ENCODE results near the gene LPAR1.

Gene LPAR1

GRCh38 chr9:110997847-110998246, 40.4 kb downstream of the LPAR1 start:
- Mint-ChIP-seq H3K4me1 (ENCODE audit: low read depth) (peaks cover 6% of the 10 kb centered on the region), H3K36me3 (ENCODE audit: low read depth) (no peaks in the 10 kb centered on the region), H3K27ac (no peak overlapping the region), H3K27me3 (peaks cover 7% of the 10 kb centered on the region), H3K4me3 (no peak overlapping the region), H3K9me3 (peaks cover 3% of the 10 kb centered on the region)

- Mint-ChIP-seq H3K4me3 (no peak overlapping the region), H3K36me3 (ENCODE audit: low read depth) (no peaks in the 10 kb centered on the region), H3K4me1 (ENCODE audit: low read depth) (peaks cover 6% of the 10 kb centered on the region), H3K9me3 (peaks cover 3% of the 10 kb centered on the region), H3K27ac (no peak overlapping the region), H3K27me3 (peaks cover 7% of the 10 kb centered on the region)
Observed at GRCh38 chr9:110996436-110997220, 41.6 kb downstream of the LPAR1 start.

GRCh38 chr9:110995420-110996340, 42.6 kb downstream of the LPAR1 start:
- Mint-ChIP-seq H3K36me3 (ENCODE audit: low read depth) (no peaks in the 10 kb centered on the region), H3K27ac (no peak overlapping the region), H3K4me1 (ENCODE audit: low read depth) (peaks cover 6% of the 10 kb centered on the region), H3K4me3 (no peak overlapping the region), H3K27me3 (peaks cover 7% of the 10 kb centered on the region), H3K9me3 (peaks cover 3% of the 10 kb centered on the region)

- H3K4me3 Mint-ChIP-seq = no peak overlapping the region
- H3K36me3 Mint-ChIP-seq (ENCODE audit: low read depth) = no peaks in the 10 kb centered on the region
- H3K27me3 Mint-ChIP-seq = peaks cover 7% of the 10 kb centered on the region
- H3K27ac Mint-ChIP-seq = no peak overlapping the region
- H3K9me3 Mint-ChIP-seq = peaks cover 3% of the 10 kb centered on the region
- peaks cover 6% of the 10 kb centered on the region for H3K4me1 Mint-ChIP-seq (ENCODE audit: low read depth)
Observed at GRCh38 chr9:110994771-110995241, 43.5 kb downstream of the LPAR1 start.

- Mint-ChIP-seq H3K36me3 (ENCODE audit: low read depth) (no peaks in the 10 kb centered on the region), H3K4me3 (no peak overlapping the region), H3K9me3 (no peaks in the 10 kb centered on the region), H3K4me1 (ENCODE audit: low read depth) (peaks cover 6% of the 10 kb centered on the region), H3K27ac (no peak overlapping the region), H3K27me3 (peaks cover 7% of the 10 kb centered on the region)
Observed at GRCh38 chr9:110990481-110990880, 47.8 kb downstream of the LPAR1 start.

- H3K36me3 Mint-ChIP-seq (ENCODE audit: low read depth) = no peaks in the 10 kb centered on the region
- no peak overlapping the region for H3K27ac Mint-ChIP-seq
- H3K9me3 Mint-ChIP-seq = peaks cover 3% of the 10 kb centered on the region
- H3K4me3 Mint-ChIP-seq = no peak overlapping the region
- no peaks in the 10 kb centered on the region for H3K4me1 Mint-ChIP-seq (ENCODE audit: low read depth)
- H3K27me3 Mint-ChIP-seq = no peaks in the 10 kb centered on the region
Observed at GRCh38 chr9:110986529-110986928, 51.7 kb downstream of the LPAR1 start.

GRCh38 chr9:110984890-110985437, 53.3 kb downstream of the LPAR1 start:
- no peaks in the 10 kb centered on the region for H3K36me3 Mint-ChIP-seq (ENCODE audit: low read depth)
- no peak overlapping the region for H3K27ac Mint-ChIP-seq
- no peaks in the 10 kb centered on the region for H3K4me1 Mint-ChIP-seq (ENCODE audit: low read depth)
- H3K9me3 Mint-ChIP-seq = peaks cover 3% of the 10 kb centered on the region
- no peaks in the 10 kb centered on the region for H3K27me3 Mint-ChIP-seq
- no peak overlapping the region for H3K4me3 Mint-ChIP-seq

GRCh38 chr9:110980261-110980660, 58.0 kb downstream of the LPAR1 start:
- Mint-ChIP-seq H3K27ac (no peak overlapping the region), H3K9me3 (peaks cover 3% of the 10 kb centered on the region), H3K4me1 (ENCODE audit: low read depth) (no peaks in the 10 kb centered on the region), H3K27me3 (no peaks in the 10 kb centered on the region), H3K4me3 (no peak overlapping the region), H3K36me3 (ENCODE audit: low read depth) (no peaks in the 10 kb centered on the region)

GRCh38 chr9:110979636-110980035, 58.6 kb downstream of the LPAR1 start:
- no peak overlapping the region for H3K4me3 Mint-ChIP-seq
- no peaks in the 10 kb centered on the region for H3K36me3 Mint-ChIP-seq (ENCODE audit: low read depth)
- H3K27me3 Mint-ChIP-seq = no peaks in the 10 kb centered on the region
- no peak overlapping the region for H3K27ac Mint-ChIP-seq
- no peaks in the 10 kb centered on the region for H3K4me1 Mint-ChIP-seq (ENCODE audit: low read depth)
- H3K9me3 Mint-ChIP-seq = peaks cover 3% of the 10 kb centered on the region

GRCh38 chr9:110978516-110978915, 59.8 kb downstream of the LPAR1 start:
- H3K4me3 Mint-ChIP-seq = no peak overlapping the region
- H3K27ac Mint-ChIP-seq = no peak overlapping the region
- H3K36me3 Mint-ChIP-seq (ENCODE audit: low read depth) = no peaks in the 10 kb centered on the region
- no peaks in the 10 kb centered on the region for H3K27me3 Mint-ChIP-seq
- no peaks in the 10 kb centered on the region for H3K4me1 Mint-ChIP-seq (ENCODE audit: low read depth)
- peaks cover 3% of the 10 kb centered on the region for H3K9me3 Mint-ChIP-seq

GRCh38 chr9:110977259-110977709, 61.0 kb downstream of the LPAR1 start:
- H3K9me3 Mint-ChIP-seq = no peaks in the 10 kb centered on the region
- no peak overlapping the region for H3K27ac Mint-ChIP-seq
- H3K27me3 Mint-ChIP-seq = no peaks in the 10 kb centered on the region
- no peaks in the 10 kb centered on the region for H3K4me1 Mint-ChIP-seq (ENCODE audit: low read depth)
- no peak overlapping the region for H3K4me3 Mint-ChIP-seq
- no peaks in the 10 kb centered on the region for H3K36me3 Mint-ChIP-seq (ENCODE audit: low read depth)

GRCh38 chr9:110975969-110976368, 62.3 kb downstream of the LPAR1 start:
- Mint-ChIP-seq H3K4me3 (no peak overlapping the region), H3K4me1 (ENCODE audit: low read depth) (no peaks in the 10 kb centered on the region), H3K27ac (no peak overlapping the region), H3K9me3 (no peaks in the 10 kb centered on the region), H3K36me3 (ENCODE audit: low read depth) (no peaks in the 10 kb centered on the region), H3K27me3 (no peaks in the 10 kb centered on the region)

- no peaks in the 10 kb centered on the region for H3K36me3 Mint-ChIP-seq (ENCODE audit: low read depth)
- no peaks in the 10 kb centered on the region for H3K4me1 Mint-ChIP-seq (ENCODE audit: low read depth)
- H3K4me3 Mint-ChIP-seq = no peak overlapping the region
- no peaks in the 10 kb centered on the region for H3K27me3 Mint-ChIP-seq
- no peak overlapping the region for H3K27ac Mint-ChIP-seq
- no peaks in the 10 kb centered on the region for H3K9me3 Mint-ChIP-seq
Observed at GRCh38 chr9:110975278-110975677, 63.0 kb downstream of the LPAR1 start.

- no peaks in the 10 kb centered on the region for H3K4me1 Mint-ChIP-seq (ENCODE audit: low read depth)
- no peak overlapping the region for H3K27ac Mint-ChIP-seq
- no peaks in the 10 kb centered on the region for H3K36me3 Mint-ChIP-seq (ENCODE audit: low read depth)
Observed at GRCh38 chr9:110971705-110972104, 66.6 kb downstream of the LPAR1 start.

GRCh38 chr9:110971234-110971633, 67.0 kb downstream of the LPAR1 start:
- no peaks in the 10 kb centered on the region for H3K36me3 Mint-ChIP-seq (ENCODE audit: low read depth)

More at GRCh38 chr9:110971705-110972104, 66.6 kb downstream of the LPAR1 start:
- H3K9me3 Mint-ChIP-seq = peaks cover 4% of the 10 kb centered on the region
- H3K27me3 Mint-ChIP-seq = no peaks in the 10 kb centered on the region
- H3K4me3 Mint-ChIP-seq = no peak overlapping the region

More at GRCh38 chr9:110971234-110971633, 67.0 kb downstream of the LPAR1 start:
- Mint-ChIP-seq H3K4me1 (ENCODE audit: low read depth) (no peaks in the 10 kb centered on the region), H3K9me3 (peaks cover 4% of the 10 kb centered on the region), H3K4me3 (no peak overlapping the region), H3K27ac (no peak overlapping the region), H3K27me3 (no peaks in the 10 kb centered on the region)

All from stimulated activated naive CD8-positive, alpha-beta T cell treated with anti-CD3 and anti-CD28 coated beads, Interleukin-15, Interleukin-2, amounts not matched to agents 100 ng/mL and 50 ng/mL, for 24 hours (primary cell).